HG03108 (cell line): Measurements from ENCODE around the gene ISX.

ENCODE experiments used
- ATAC-seq: cut with Tn5 transposase; IDR thresholded peaks from one replicate; pipeline ENCODE4 v1.9.1; 2021; ENCODE audit warnings: moderate library complexity; ENCODE audit not compliant: unreplicated experiment

Gene ISX

GRCh38 chr22:35051791-35052190 lies 14.2 kb upstream of the ISX start:
- ATAC-seq: no peak

GRCh38 chr22:35053060-35053835 lies 12.7 kb upstream of the ISX start:
- ATAC-seq: no peak

GRCh38 chr22:35054064-35054463 lies 11.9 kb upstream of the ISX start:
- ATAC-seq: no peak

- no peak for ATAC-seq
These were observed 9.5 kb upstream of the ISX start for GRCh38 chr22:35056486-35056885.

GRCh38 chr22:35057155-35057554 lies 8.8 kb upstream of the ISX start:
- no peak for ATAC-seq

- no peak for ATAC-seq
These were observed 6.3 kb upstream of the ISX start for GRCh38 chr22:35059632-35060031.

GRCh38 chr22:35064664-35065063 lies 1.3 kb upstream of the ISX start:
- no peak for ATAC-seq

GRCh38 chr22:35065183-35065582 lies 775 bp upstream of the ISX start:
- ATAC-seq: no peak

GRCh38 chr22:35066768-35067167 lies 810 bp downstream of the ISX start:
- ATAC-seq: no peak

- no peak for ATAC-seq
These were observed 3.6 kb downstream of the ISX start for GRCh38 chr22:35069541-35069940.

- ATAC-seq: no peak
These were observed 4.6 kb downstream of the ISX start for GRCh38 chr22:35070451-35071093.

GRCh38 chr22:35071784-35072183 lies 5.8 kb downstream of the ISX start:
- no peak for ATAC-seq

GRCh38 chr22:35072925-35073324 lies 7.0 kb downstream of the ISX start:
- ATAC-seq: no peak

GRCh38 chr22:35074583-35074982 lies 8.6 kb downstream of the ISX start:
- ATAC-seq: no peak

GRCh38 chr22:35076630-35077029 lies 10.7 kb downstream of the ISX start:
- ATAC-seq: no peak

- ATAC-seq: no peak
These were observed 19.7 kb downstream of the ISX start for GRCh38 chr22:35085621-35086020.

- ATAC-seq: no peak
These were observed 23.2 kb downstream of the ISX start for GRCh38 chr22:35089139-35089538.

- no peak for ATAC-seq
These were observed 26.4 kb downstream of the ISX start for GRCh38 chr22:35092406-35092805.

- no peak for ATAC-seq
These were observed 33.0 kb downstream of the ISX start for GRCh38 chr22:35098921-35099320.

GRCh38 chr22:35099883-35100282 lies 33.9 kb downstream of the ISX start:
- ATAC-seq: no peak

- no peak for ATAC-seq
These were observed 36.7 kb downstream of the ISX start for GRCh38 chr22:35102663-35103062.

GRCh38 chr22:35103761-35104160 lies 37.8 kb downstream of the ISX start:
- ATAC-seq: no peak

- ATAC-seq: no peak
These were observed 38.5 kb downstream of the ISX start for GRCh38 chr22:35104491-35104890.
